ENCODE results near the gene LCE3A. TPM values are rescaled to one million over a fixed set of nuclear protein-coding genes. Genes with fewer than 3 reads are reported as not detected.

The LCE3A gene
- total RNA-seq, 1 donor from 2014 or later: not detected

DNA sequence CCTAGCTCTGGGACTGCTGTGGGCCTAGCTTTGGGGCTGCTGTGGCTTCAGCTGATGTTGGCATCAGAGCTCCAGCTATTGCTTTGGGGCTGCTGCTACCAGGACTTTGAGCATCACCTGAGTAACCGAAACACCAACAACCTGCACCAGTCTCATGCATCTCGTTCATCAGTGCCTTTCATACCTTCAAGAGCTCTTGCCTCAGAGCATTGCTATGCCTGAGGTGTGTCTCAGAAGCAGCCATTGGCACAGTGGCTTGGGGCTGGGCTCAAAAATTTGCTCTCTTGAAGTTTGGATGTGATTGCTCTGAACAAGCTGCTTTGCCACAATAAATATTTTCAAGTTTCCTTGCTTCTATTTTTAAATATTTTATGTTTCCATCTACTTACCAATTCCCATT is 33.6 kb upstream of the LCE3A start:
- TF ChIP-seq, protein P1, sequence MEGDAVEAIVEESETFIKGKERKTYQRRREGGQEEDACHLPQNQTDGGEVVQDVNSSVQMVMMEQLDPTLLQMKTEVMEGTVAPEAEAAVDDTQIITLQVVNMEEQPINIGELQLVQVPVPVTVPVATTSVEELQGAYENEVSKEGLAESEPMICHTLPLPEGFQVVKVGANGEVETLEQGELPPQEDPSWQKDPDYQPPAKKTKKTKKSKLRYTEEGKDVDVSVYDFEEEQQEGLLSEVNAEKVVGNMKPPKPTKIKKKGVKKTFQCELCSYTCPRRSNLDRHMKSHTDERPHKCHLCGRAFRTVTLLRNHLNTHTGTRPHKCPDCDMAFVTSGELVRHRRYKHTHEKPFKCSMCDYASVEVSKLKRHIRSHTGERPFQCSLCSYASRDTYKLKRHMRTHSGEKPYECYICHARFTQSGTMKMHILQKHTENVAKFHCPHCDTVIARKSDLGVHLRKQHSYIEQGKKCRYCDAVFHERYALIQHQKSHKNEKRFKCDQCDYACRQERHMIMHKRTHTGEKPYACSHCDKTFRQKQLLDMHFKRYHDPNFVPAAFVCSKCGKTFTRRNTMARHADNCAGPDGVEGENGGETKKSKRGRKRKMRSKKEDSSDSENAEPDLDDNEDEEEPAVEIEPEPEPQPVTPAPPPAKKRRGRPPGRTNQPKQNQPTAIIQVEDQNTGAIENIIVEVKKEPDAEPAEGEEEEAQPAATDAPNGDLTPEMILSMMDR (IDR thresholded peaks at IDR 0.05): no peak
- Histone ChIP-seq H3K4me3 (no peak overlapping the region), H3K4me1 (no peaks in the 10 kb centered on the region), H3K9me3 (no peaks in the 10 kb centered on the region), H3K36me3 (no peaks in the 10 kb centered on the region), H3K27ac (no peak overlapping the region), H3K27me3 (no peaks in the 10 kb centered on the region)
- no peak for DNase-seq (ENCODE audit: low spot score in 2 of 2)
- intact Hi-C loops (cut with DNase I): no loop called here

GRCh38 chr1:152654110-152654509 is 31.2 kb upstream of the LCE3A start:
- Histone ChIP-seq H3K27ac (no peak overlapping the region), H3K27me3 (no peaks in the 10 kb centered on the region), H3K4me3 (no peak overlapping the region), H3K36me3 (no peaks in the 10 kb centered on the region), H3K9me3 (no peaks in the 10 kb centered on the region), H3K4me1 (no peaks in the 10 kb centered on the region)
- DNase-seq (ENCODE audit: low spot score in 2 of 2): no peak
- TF ChIP-seq, protein P1 (IDR thresholded peaks at IDR 0.05): peak in 2 of 3 experiments; percentile 17 to 44
- intact Hi-C loops (cut with DNase I): no loop called here

DNA sequence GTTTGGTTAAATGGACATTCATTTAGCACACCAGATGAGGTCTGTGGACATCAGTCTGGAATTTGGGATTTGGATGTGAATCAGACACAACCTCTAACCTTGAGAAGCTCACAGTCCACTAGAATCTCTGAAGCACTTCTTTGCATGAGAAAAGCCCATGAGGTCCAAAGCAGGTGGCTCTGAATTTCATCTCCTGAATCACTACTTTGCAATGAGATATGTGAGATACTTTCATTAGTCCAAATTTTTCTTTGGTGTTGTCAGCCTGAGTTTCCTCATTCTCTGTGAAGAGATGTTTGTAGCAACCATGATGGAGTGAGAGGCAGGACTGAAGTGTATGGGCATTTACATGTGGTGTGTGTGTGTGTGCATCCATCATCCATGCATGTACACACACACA is 23.8 kb upstream of the LCE3A start:
- DNase-seq (ENCODE audit: low spot score in 2 of 2): no peak
- no peaks in the 10 kb centered on the region for H3K4me1 ChIP-seq
- no peak overlapping the region for H3K4me3 ChIP-seq
- TF ChIP-seq, protein P1 (IDR thresholded peaks at IDR 0.05): no peak
- no peaks in the 10 kb centered on the region for H3K27me3 ChIP-seq
- H3K9me3 ChIP-seq: no peaks in the 10 kb centered on the region
- intact Hi-C loops (cut with DNase I): no loop called here
- H3K36me3 ChIP-seq: no peaks in the 10 kb centered on the region
- no peak overlapping the region for H3K27ac ChIP-seq

DNA sequence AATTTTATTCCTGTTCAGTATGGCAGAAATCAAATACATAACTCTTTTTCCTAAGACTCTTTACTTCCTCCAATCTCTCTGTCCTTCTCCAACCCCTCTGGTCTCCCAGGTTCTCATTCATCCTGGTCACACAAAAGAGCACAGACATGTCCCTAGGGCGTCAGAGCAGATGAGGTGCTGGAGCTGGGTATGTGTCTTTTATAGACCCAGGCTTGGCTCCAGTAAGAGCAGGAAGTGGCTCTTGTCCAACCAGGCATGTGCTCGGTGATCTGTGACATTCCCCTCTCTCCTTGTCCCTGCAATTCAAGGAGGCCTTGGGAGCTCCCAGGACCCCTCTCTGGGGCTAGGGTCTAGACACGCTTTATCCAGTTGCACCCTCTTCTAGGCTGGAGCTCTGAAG is 22.2 kb upstream of the LCE3A start:
- Histone ChIP-seq H3K36me3 (no peaks in the 10 kb centered on the region), H3K27me3 (no peaks in the 10 kb centered on the region), H3K27ac (no peak overlapping the region), H3K4me1 (no peaks in the 10 kb centered on the region), H3K9me3 (no peaks in the 10 kb centered on the region), H3K4me3 (no peak overlapping the region)
- intact Hi-C loops (cut with DNase I): no loop called here
- no peak for DNase-seq (ENCODE audit: low spot score in 2 of 2)
- TF ChIP-seq, protein P1 (IDR thresholded peaks at IDR 0.05): no peak

DNA sequence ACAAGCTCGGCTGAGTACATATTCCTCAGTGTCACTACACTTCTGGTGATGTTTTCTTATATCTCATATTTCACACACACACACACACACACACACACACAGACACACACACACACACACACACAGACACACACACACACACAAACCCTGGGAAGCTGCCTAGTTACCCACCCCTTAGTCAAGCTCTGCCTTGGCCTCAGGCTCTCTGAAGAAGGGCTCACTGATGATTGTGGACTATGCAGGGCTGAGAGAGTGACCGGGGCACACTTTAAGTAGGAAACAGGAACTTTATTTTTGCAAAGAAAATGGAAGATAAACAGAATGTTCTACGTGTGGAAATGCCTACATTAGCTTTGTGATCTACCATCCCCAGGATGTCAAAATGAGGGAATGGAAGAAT is 21.0 kb upstream of the LCE3A start:
- no peaks in the 10 kb centered on the region for H3K9me3 ChIP-seq
- no peak overlapping the region for H3K27ac ChIP-seq
- H3K4me1 ChIP-seq: no peaks in the 10 kb centered on the region
- H3K27me3 ChIP-seq: no peaks in the 10 kb centered on the region
- TF ChIP-seq, protein P1 (IDR thresholded peaks at IDR 0.05): no peak
- H3K4me3 ChIP-seq: no peak overlapping the region
- DNase-seq (ENCODE audit: low spot score in 2 of 2): no peak
- H3K36me3 ChIP-seq: no peaks in the 10 kb centered on the region
- intact Hi-C loops (cut with DNase I): no loop called here

- H3K27ac ChIP-seq: no peak overlapping the region
- H3K4me1 ChIP-seq: no peaks in the 10 kb centered on the region
- H3K36me3 ChIP-seq: no peaks in the 10 kb centered on the region
- no peak overlapping the region for H3K4me3 ChIP-seq
- no peaks in the 10 kb centered on the region for H3K27me3 ChIP-seq
- no peak for DNase-seq (ENCODE audit: low spot score in 2 of 2)
- no peaks in the 10 kb centered on the region for H3K9me3 ChIP-seq
- TF ChIP-seq, protein P1 (IDR thresholded peaks at IDR 0.05): no peak
- intact Hi-C loops (cut with DNase I): no loop called here
Measured at GRCh38 chr1:152640351-152640750, 17.4 kb upstream of the LCE3A start.
